Kidney capillary endothelial cell (primary cell): ENCODE results near the gene FZR1.

Experiments
- DNase-seq: peaks from one replicate; pipeline ENCODE4 v3.0.0-alpha.2; 2018; ENCODE audit warnings: low spot score

Gene FZR1

DNA sequence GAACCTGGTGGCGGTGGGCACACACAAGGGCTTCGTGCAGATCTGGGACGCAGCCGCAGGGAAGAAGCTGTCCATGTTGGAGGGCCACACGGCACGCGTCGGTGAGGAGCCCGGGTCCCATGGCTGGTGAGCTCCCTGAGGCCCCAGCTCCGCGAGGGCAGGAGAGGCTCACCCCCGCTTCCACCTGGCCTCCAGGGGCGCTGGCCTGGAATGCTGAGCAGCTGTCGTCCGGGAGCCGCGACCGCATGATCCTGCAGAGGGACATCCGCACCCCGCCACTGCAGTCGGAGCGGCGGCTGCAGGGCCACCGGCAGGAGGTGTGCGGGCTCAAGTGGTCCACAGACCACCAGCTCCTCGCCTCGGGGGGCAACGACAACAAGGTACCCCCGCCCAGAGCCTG lies 25.6 kb downstream of the FZR1 start:
- DNase-seq, result no peak

DNA sequence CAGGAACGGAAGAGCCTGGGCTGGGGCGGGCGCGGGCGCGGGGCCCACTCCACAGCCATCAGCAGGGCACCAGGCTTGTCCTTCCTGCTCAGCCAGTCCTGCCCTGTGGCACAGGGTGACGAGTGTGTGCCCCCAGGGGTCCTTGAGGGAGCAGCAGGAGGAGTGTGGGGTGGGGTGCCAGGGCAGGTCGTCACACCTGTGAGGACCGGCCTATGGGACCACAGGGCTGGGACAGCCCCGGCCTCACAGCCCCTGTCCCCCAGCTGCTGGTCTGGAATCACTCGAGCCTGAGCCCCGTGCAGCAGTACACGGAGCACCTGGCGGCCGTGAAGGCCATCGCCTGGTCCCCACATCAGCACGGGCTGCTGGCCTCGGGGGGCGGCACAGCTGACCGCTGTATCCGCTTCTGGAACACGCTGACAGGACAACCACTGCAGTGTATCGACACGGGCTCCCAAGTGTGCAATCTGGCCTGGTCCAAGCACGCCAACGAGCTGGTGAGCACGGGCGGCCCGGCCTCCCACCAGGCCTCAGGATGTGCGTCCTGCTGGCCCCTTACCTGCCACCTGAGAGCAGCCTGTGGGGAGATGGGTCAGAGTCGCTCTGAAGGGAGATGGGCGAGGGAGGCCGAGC lies 26.2 kb downstream of the FZR1 start:
- DNase-seq, result no peak

DNA sequence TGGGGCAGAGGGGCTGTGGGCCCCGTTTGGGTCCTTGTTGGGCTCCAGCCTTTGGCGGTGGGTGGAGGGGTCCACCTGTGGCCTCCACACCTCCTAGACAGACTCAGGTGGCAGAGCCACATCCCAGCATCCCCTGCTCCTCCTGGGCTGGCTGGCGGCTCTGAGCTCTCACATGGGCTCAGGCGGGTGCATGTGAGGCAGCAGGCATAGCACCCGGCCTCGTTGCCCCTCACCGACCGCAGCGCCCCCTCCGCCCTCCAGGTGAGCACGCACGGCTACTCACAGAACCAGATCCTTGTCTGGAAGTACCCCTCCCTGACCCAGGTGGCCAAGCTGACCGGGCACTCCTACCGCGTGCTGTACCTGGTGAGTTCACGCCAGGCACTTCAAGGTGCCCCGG lies 26.9 kb downstream of the FZR1 start:
- DNase-seq, result no peak

DNA sequence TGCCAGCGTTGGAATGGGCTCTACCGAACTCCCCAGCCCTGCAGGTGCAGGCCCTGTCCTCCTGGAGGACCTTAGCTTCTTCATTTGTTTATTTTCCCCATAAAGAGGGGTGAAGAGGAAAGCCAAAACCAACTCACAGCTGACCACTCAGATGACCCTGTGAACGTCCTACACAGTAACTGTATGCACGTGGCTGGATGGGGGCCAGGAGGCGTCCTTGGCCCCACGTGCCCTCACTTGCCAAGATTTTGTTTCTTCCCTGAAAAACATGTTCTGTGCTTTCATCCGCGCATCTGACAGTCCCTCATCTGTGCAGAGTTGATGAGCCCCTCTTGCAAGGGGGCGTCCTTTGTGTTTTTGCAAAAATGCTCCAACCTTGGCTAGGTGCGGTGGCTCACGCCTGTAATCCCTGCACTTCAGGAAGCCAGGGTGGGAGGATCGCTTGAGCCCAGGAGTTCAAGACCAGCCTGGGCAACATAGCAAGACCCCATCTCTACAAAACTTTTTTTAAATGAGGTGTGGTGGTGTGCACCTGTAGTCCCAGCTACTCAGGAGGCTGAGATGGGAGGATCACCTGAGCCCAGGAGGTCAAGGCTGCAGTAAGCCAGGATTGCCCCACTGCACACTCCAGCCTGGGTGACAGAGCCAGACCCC lies 27.6 kb downstream of the FZR1 start:
- no peak for DNase-seq

DNA sequence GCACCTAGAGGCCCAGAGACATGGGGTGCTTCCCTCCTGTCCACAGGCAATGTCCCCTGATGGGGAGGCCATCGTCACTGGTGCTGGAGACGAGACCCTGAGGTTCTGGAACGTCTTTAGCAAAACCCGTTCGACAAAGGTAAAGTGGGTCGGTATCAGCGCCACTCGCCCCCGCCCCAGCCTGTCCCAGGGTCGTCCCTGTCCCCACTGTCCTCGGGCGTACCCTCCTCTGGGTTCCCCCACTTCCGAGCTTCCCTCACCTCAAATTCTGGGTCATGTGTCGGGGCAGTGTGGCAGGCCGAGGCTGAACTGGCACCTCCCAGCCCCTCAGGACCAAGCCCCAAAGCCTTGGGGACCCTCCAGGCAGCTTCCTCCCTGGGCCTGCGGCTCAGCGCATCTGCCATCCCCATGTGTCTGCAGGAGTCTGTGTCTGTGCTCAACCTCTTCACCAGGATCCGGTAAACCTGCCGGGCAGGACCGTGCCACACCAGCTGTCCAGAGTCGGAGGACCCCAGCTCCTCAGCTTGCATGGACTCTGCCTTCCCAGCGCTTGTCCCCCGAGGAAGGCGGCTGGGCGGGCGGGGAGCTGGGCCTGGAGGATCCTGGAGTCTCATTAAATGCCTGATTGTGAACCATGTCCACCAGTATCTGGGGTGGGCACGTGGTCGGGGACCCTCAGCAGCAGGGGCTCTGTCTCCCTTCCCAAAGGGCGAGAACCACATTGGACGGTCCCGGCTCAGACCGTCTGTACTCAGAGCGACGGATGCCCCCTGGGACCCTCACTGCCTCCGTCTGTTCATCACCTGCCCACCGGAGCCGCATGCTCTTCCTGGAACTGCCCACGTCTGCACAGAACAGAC lies 28.5 kb downstream of the FZR1 start:
- DNase-seq, result no peak

DNA sequence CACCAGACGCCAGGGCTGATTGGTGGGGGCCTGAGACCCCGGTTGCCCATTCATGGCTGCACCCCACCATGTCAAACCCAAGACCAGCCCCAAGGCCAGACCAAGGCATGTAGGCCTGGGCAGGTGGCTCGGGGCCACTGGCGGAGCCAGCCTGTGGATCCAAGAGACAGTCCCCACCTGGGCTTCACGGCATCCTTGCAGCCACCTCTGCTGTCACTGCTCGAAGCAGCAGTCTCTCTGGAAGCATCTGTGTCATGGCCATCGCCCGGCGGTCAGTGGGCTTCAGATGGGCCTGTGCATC lies 29.1 kb downstream of the FZR1 start:
- no peak for DNase-seq

DNA sequence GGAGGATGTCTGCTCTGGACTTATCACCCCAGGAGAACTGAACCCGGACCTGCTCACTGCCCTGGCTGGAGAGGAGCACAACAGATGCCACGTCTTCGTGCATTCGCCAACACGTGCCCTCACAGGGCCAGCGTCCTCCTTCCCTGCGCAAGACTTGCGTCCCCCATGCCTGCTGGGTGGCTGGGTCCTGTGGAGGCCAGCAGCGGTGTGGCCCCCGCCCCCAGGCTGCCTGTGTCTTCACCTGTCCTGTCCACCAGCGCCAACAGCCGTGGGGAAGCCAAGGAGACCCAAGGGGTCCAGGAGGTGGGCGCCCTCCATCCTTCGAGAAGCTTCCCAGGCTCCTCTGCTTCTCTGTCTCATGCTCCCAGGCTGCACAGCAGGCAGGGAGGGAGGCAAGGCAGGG lies 29.5 kb downstream of the FZR1 start:
- no peak for DNase-seq

DNA sequence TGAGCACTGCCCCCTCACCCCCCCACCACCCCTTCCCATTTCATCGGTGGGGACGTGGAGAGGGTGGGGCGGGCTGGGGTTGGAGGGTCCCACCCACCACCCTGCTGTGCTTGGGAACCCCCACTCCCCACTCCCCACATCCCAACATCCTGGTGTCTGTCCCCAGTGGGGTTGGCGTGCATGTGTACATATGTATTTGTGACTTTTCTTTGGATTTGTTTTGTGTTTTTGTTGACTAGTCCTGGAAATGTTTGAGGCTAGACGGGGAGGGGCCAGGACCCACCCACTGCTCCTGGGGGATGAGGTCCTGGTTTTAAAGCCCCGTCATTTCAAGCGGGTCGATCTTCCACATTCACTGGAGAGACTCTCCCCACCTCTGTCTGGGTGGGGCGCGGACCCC lies 29.9 kb downstream of the FZR1 start:
- DNase-seq, result no peak

DNA sequence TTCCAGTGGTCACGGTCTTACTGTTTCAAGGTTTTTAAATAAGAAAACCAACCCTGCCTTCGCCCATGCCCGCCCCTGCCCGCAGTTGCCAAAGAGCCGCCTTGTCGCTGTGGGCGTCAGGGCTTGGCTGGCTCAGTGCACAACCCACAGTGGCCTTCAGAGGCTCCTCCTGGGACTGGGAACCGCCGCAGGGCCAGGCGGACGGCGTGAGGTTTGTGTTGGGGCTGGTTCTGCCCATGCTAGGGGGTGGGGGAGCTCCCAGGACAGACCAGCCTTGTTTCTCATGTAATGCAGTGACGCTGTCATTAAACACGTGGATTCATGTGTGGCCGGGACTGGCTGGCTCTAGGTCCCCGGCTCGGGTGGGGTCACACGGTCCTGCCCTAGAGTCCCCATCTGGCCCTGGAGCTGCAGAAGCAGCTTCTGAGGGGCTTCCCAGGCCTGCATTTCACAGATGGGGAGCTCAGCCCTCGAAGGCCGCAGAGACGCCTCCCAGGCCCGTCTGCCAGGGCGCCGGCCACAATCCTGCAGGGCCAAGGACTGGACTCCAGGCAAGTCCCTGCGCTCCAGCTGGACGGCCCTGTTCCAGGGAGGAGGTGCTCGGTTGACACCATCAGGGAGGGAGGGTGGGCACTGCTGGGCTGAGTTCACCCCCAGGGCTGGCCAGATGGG lies 30.5 kb downstream of the FZR1 start:
- DNase-seq, result no peak

DNA sequence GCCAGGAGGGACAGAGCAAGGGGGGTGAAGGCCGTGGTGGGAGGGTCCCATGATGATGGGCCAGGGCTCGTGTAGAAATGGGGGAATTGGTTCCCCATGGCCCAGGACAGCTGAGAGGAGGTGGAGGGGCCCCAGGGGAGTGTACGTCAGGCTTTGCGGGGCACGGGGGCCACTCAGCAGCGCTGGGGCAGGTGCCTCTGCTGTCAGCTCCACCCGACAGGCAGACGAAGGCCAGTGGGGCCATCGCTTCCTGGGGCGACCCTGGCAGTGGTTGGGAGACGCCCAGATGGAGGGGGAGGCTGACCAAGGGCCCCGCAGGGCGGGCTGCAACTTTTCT lies 31.0 kb downstream of the FZR1 start:
- DNase-seq, result no peak

DNA sequence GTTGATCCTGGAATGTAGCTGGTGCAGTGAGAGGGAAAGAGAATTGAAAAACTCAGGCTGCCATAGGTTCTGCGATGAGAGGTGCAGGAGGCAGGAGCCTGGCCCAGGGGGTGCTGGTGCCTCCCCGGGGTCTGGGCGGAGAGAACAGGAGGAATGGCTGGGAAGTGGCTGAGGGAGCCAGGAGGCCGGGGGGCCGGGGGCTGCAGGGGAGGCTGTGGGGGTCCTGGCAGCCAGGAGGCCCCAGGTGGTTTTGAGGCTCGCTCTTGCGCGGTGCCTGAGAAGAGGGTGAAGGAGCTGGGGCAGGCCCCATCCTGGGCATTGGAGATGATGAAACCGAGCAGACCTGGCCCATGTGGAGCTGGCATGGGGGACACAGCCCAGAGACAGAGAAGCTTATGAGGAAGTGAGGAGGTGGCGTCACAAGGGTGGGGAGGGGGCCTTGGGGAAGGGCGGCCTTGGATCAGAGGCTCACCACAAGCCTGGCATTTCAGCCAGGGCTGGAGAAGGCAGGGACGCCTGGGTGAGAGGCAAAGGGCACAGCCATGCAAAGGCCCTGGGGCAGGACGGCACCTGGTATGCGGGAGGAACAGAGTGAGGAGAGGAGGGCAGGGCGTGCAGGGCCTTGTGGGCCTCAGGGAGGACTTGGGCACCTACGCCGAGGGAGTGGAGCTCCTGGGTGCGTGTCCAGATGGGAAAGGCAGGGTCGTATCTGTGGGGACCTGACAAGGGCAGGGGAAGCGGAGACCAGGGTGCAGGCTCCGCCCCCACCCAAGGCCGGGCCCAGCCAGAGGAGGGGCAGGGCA lies 31.5 kb downstream of the FZR1 start:
- no peak for DNase-seq

DNA sequence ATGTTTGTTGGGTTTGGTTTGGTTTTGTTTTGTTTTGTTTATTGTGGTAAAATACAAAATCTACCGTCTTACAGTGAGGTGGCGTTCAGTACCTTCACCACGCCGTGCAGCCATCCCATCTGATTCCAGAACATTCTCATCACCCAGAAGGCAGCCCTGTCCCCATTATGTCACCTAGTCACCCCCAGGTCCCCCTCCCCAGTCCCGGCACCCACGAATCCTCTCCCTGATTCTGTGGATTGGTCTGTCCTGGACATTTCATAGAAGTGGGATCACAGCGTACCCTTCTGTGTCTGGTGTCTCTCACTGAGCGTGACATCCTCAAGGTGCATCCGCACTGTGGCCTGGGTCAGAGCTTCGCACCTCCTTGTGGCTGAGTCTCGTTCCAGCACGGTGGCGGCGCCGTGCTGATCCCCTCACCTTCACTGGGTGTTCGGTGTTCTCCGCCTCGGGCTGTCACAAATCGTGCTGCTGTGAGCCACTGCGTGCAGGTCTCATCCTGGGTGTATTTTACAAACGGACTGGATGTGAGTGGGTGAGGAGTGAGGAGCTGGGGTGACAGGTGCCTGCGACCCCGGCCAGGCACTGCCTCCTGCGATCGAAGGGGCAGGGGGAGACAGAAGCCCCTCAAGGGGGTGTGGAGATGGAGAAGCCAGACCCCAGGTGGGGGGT lies 32.3 kb downstream of the FZR1 start:
- no peak for DNase-seq

DNA sequence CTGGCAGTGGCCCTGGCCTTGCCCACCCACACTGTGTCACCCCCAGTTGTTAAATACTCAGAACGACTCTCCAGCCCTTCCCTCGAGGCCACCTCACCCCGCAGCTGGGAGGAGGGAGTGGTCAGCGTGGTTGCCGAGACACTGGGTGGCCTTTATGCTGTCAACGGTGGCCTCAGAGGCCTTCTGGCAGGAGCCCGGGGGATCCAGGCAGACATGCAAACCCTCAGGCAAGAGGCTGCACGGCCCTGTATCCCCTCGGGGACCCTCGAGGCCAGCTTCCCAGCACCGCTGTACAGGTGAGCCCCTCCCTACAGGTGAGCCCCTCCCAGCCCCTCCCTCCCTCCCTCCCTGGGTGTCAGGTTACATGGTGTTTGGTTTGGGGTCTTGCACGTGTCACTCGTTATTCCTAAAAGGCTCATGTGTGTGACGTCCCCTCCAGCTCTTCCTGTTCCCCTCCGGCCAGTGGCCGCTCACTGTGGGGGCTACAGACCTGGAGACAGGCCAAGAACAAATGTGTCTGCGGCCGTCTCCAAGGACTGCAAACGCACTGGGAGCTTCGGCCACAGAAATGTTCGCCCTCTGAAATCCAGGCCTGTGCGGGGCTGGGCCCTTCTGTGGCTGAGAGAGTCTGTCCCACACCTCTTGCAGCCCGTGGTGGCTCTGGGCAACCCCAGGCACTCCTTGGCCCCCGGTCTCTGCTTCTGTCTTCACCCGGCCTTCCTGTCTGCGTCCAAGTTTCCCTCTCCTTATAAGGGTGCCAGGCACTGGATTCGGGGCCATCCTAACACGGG lies 33.0 kb downstream of the FZR1 start, which contains the start of gene TEKTIP1:
Gene TEKTIP1 (plus strand): TSS at position 210 of the 791 bp plus-strand sequence. CDS start 4 bp downstream, at position 214.
- no peak for DNase-seq

DNA sequence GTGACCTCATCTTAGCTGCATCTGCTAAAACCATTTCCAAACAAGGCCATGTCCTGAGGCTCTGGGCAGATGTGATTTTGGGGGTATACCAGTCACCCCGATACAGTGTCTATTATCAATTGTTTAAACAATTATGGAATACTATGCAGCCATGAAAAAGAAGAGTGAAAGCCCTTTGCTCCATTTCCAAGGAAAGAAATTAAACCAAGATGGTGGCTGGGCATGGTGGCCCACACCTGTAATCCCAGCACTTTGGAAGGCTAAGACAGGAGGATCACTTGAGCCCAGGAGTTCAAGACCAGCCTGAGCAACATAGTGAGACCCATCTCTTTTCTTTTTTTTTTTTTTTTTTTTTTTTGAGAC lies 33.6 kb downstream of the FZR1 start:
- DNase-seq, result no peak

DNA sequence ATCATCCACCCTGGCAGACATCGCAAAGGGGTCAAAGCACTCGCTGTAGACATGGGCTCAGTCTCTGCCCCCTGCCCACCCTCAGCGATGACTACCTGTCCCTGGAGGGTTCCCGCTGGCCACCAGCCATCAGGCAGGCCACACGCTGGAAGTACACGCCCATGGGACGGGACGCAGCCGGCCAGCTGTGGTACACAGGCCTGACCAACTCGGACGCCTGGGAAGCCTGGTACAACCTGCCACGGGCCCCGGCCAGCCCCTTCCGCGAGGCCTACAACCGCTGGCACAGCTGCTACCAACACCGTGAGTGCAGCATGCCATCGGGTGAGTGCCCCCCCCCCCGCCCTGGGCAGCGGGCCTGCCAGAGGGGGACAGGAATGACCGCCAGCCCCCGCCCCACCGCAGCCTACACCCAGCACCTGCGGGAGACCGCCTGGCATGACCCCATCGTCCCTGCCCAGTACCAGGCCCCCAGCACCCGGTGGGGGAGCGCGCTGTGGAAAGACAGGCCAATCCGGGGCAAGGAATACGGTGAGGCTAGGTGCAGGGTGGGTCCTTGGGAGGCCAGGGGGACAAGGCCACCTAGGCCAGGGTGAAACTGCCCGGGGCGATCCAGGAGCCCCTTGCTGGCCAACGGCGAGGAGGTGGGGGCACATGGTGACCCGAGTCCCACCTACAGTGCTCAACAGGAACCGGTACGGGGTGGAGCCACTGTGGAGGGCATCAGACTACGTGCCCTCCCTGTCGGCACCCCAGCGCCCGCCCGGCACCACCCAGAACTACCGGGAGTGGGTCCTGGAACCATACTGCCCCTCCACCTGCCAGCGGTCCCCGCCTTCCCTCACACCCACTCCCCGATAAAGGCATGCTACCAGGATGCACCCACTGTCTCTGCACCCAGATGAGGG lies 37.3 kb downstream of the FZR1 start:
- no peak for DNase-seq

DNA sequence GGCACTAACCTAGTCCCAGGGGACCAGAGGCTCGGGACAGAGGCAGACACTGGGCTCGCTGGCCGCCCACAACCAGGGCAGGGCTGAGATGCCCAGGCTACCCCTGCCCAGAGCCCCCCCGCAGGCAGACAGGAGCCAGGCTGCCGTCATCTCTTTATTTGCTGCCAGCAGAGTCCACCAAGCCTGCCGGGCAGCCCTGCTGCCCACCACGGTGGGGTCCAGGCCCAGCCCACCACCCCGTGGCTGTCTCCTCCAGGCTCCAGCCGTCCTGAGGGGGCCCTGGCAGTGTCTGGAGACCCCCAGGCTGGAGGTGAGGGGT lies 37.9 kb downstream of the FZR1 start:
- DNase-seq, result no peak

DNA sequence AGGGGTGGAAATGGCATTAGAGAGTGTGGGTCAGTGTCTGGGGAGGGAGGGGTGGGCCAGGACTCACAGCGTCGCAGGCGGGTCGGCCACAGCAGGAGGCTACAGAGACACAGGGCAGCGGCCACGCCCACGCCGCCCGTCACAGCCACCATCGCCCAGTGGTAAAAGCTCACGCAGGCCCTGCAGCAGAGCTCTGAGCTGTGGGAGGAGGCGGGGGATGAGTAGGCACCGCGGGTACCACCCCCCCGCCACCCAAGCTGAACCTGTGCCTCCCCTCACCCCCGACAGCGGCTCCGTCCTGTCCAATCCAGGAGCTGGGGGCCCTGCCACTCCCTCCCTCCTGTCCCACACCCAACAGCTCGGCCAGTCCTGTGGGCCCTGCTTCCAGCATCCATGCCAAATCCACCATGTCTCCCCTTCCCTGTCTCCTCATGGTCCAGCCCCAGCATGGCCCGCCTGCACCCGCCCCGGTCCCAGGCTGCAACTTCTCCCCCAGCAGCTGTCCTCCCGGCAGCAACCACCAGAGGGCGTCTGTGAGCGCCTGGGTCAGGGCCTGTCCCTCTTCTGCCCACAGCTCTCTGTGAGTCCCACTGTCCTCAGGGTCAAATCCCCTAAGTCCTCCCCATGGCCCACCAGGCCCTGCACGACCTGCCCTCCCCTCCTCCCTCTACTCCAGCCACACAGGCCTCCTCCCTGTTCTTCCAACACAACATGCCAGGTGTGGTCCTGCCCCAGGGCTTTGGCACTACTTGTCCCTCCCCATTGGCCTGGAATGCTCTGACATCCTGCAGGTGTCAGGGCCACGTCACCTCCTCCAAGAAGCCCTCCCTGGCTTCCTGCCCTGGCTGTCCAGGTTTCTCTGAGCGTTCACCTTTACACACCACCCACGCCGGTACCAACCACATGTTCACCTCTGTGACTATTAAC lies 38.9 kb downstream of the FZR1 start:
- DNase-seq, result peak; percentile 52

DNA sequence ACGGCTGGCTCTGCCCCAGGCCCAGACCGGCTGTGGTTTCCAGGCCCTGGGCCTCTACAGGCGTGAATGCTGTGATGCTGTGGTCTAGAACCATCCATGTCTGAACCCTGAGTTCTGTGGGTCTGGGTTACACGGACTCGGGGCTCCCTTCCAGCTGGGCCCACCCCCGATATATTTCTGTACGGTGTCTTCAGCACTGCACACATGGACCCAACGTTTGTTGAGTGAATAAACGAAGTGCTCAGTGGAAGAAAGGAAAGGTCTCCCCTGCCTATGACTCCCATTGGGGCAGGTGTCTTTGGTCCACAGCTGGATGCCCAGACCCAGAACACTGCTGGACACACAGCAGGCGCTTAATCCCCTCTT lies 39.5 kb downstream of the FZR1 start:
- no peak for DNase-seq

DNA sequence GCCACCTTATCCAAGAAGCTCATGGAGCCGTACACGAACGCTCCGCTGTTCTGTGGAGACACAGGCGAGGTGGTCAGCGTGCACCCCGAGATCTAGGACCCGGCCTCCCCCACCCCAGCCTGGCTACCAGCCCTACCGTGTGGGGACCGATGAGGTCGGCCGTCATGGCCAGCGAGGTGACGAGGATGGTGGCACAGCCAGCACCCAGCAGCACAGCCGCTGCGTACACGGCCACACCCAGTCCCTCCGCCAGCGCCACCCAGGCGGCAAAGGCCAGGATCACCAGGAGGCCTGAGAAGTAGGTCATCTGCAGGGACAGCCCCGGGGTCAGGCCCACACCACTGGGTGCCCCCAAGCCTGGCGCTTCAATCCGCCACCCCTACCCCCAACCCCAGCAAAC lies 40.0 kb downstream of the FZR1 start:
- no peak for DNase-seq
